ENCODE results near the gene ALG10. TPM values are rescaled to one million over a fixed set of nuclear protein-coding genes. Genes with fewer than 3 reads are reported as not detected.
"Not testable (repeated sequence)": the region's sequence is repeated elsewhere in the genome, so short reads cannot be mapped to it uniquely, and the experiment has no call there.

The ALG10 gene
- total RNA-seq, 1 experiment from 2014 or later, result 9.6 TPM

GRCh38 chr12:34038357-34038756 is 16.1 kb downstream of the ALG10 start:
- H3K4me3 ChIP-seq (replicated peaks in 1 of 2; ENCODE audit: low read depth in 1 of 2, low read length in 2 of 2); H3K79me2 ChIP-seq (ENCODE audit: insufficient read depth, low read length); H3K9me3 ChIP-seq (ENCODE audit: control insufficient read depth in 1 of 2, insufficient read depth in 1 of 2, low read depth in 1 of 2, low read length in 2 of 2); H2AFZ ChIP-seq (ENCODE audit: low read depth, low read length, poor library complexity, severe bottlenecking); CTCF ChIA-PET; H3K27ac ChIP-seq (ENCODE audit: low read depth, low read length); H3K9me2 ChIP-seq (ENCODE audit: insufficient read depth); H3K9ac ChIP-seq (ENCODE audit: low read length); H3K4me1 ChIP-seq (ENCODE audit: control insufficient read depth in 1 of 2, insufficient read depth in 2 of 2, low read length in 2 of 2); POLR2A ChIA-PET; H3K27me3 ChIP-seq (ENCODE audit: insufficient read depth, low read length); H3K4me2 ChIP-seq (ENCODE audit: low read length); ATAC-seq; RAD21 ChIA-PET (ENCODE audit: low non-redundant PET in 1 of 2, low total read pairs in 2 of 2, uncharacterized antibody in 2 of 2, unreplicated experiment in 2 of 2); H3K36me3 ChIP-seq (ENCODE audit: control insufficient read depth in 1 of 2, insufficient read depth in 2 of 2, low read length in 2 of 2); DNase-seq (ENCODE audit: low read depth, low spot score); H4K20me1 ChIP-seq (ENCODE audit: insufficient read depth); BruUV-seq (replicated peaks): not testable (repeated sequence)
- peak; percentile 54 for TF ChIP-seq RAD21 (IDR thresholded peaks at IDR 0.05; ENCODE audit: low read depth)
- peak in 1 of 3 experiments; percentile 41; a peak in 2 of 6 replicates for TF ChIP-seq CTCF (IDR thresholded peaks at IDR 0.05 in 2 of 3, conservative IDR thresholded peaks at IDR 0.05 in 1 of 3; ENCODE audit: borderline replicate concordance in 1 of 3, insufficient read depth in 1 of 3, low read depth in 2 of 3, low read length in 2 of 3)
- intact Hi-C loops (cut with micrococcal nuclease), result loop anchor here (1.0 to 5.0 kb wide), 3 partner anchors 84 to 587 kb away; no protein-coding TSS in a partner anchor

- H3K9me3 ChIP-seq (ENCODE audit: control insufficient read depth in 1 of 2, insufficient read depth in 1 of 2, low read depth in 1 of 2, low read length in 2 of 2), result no peaks in the 10 kb centered on the region; a peak in 1 of 4 replicates
- no peak for ATAC-seq
- no peak overlapping the region for H3K4me3 ChIP-seq (replicated peaks in 1 of 2; ENCODE audit: low read depth in 1 of 2, low read length in 2 of 2)
- no TSS peak for BruUV-seq (replicated peaks)
- RAD21 ChIA-PET (ENCODE audit: low non-redundant PET in 1 of 2, low total read pairs in 2 of 2, uncharacterized antibody in 2 of 2, unreplicated experiment in 2 of 2), result no interaction called here
- no peaks in the 10 kb centered on the region for H3K27me3 ChIP-seq (ENCODE audit: insufficient read depth, low read length)
- no peaks in the 10 kb centered on the region for H3K9me2 ChIP-seq (ENCODE audit: insufficient read depth)
- no peaks in the 10 kb centered on the region for H3K4me1 ChIP-seq (ENCODE audit: control insufficient read depth in 1 of 2, insufficient read depth in 2 of 2, low read length in 2 of 2)
- H2AFZ ChIP-seq (ENCODE audit: low read depth, low read length, poor library complexity, severe bottlenecking), result no peak overlapping the region
- H3K79me2 ChIP-seq (ENCODE audit: insufficient read depth, low read length), result no peaks in the 10 kb centered on the region
- no peak for DNase-seq (ENCODE audit: low read depth, low spot score)
- H3K27ac ChIP-seq (ENCODE audit: low read depth, low read length), result no peak overlapping the region
- H3K4me2 ChIP-seq (ENCODE audit: low read length), result no peak overlapping the region
- POLR2A ChIA-PET, result no interaction called here
- intact Hi-C loops (cut with micrococcal nuclease), result no loop called here
- no peak overlapping the region for H3K9ac ChIP-seq (ENCODE audit: low read length)
- CTCF ChIA-PET, result no interaction called here
- H3K36me3 ChIP-seq (ENCODE audit: control insufficient read depth in 1 of 2, insufficient read depth in 2 of 2, low read length in 2 of 2), result no peaks in the 10 kb centered on the region
- no peaks in the 10 kb centered on the region for H4K20me1 ChIP-seq (ENCODE audit: insufficient read depth)
- no peak for TF ChIP-seq EGR1 (IDR thresholded peaks at IDR 0.05; ENCODE audit: low read depth)
- TF ChIP-seq CBX3 (IDR thresholded peaks at IDR 0.05; ENCODE audit: low read depth), result no peak
- TF ChIP-seq CEBPB (IDR thresholded peaks at IDR 0.05; ENCODE audit: low read depth), result no peak
- TF ChIP-seq YY1 (IDR thresholded peaks at IDR 0.05; ENCODE audit: extremely low read depth, insufficient replicate concordance, low read depth, low read length), result no peak
- no peak for TF ChIP-seq ZFX (IDR thresholded peaks at IDR 0.05)
- TF ChIP-seq ATF3 (IDR thresholded peaks at IDR 0.05), result no peak
- no peak for TF ChIP-seq MAX (IDR thresholded peaks at IDR 0.05)
- no peak for TF ChIP-seq ZBTB33 (IDR thresholded peaks at IDR 0.05; ENCODE audit: extremely low read depth, insufficient replicate concordance, low read length)
- no peak for TF ChIP-seq SRF (IDR thresholded peaks at IDR 0.05; ENCODE audit: low read depth)
- no peak for TF ChIP-seq REST (IDR thresholded peaks at IDR 0.05; ENCODE audit: low read depth)
- TF ChIP-seq FOSL1 (IDR thresholded peaks at IDR 0.05; ENCODE audit: low read depth), result no peak
Measured at GRCh38 chr12:34046570-34046969, 24.3 kb downstream of the ALG10 start.
